HG03280 (cell line): ENCODE results near the gene TSPAN3.

Source experiments
- ATAC-seq: cut with Tn5 transposase; IDR thresholded peaks from one replicate; pipeline ENCODE4 v1.9.1; 2021; ENCODE audit warnings: mild to moderate bottlenecking, moderate library complexity; ENCODE audit not compliant: unreplicated experiment

The TSPAN3 gene

GRCh38 chr15:76991741-76992645 lies 78.9 kb downstream of the TSPAN3 start:
- ATAC-seq, result no peak
